WTC11 (cell line): ENCODE results near the gene GALNT9. TPM values are rescaled to one million over a fixed set of nuclear protein-coding genes. Genes with fewer than 3 reads are reported as not detected.

Source experiments
- ATAC-seq: fragments of 200-7000 bp; cut with Tn5 transposase; 2 replicates; pipeline ENCODE4 v1.10.0; 2021; ENCODE audit warnings: mild to moderate bottlenecking, moderate library complexity
- CTCF ChIA-PET: fragments of 300-600 bp; sonication (Branson Sonifier 250); formaldehyde crosslinking; loops from one replicate; lab custom pipeline; 2021; ENCODE audit warnings: antibody characterized with exemption; lab: Charles Lee
- POLR2A ChIA-PET: fragments of 350-600 bp; sonication (Branson Sonifier 250); formaldehyde crosslinking; loops from one replicate; lab custom pipeline; 2021; ENCODE audit warnings: antibody characterized with exemption; lab: Charles Lee
- DNase-seq: peaks from one replicate; pipeline ENCODE4 v3.0.0; 2021; ENCODE audit warnings: low spot score
- H3K27ac Mint-ChIP-seq: 2 replicates; pipeline ENCODE4 v1.8.0; 2021; ENCODE audit warnings: mixed read lengths
- H3K27me3 Mint-ChIP-seq: 2 replicates; pipeline ENCODE4 v1.8.0; 2021; ENCODE audit warnings: low read depth, mild to moderate bottlenecking, moderate library complexity, mixed read lengths
- H3K36me3 Mint-ChIP-seq: 2 replicates; pipeline ENCODE4 v1.8.0; 2021; ENCODE audit warnings: mixed read lengths
- H3K4me1 Mint-ChIP-seq: 2 replicates; pipeline ENCODE4 v1.8.0; 2022; ENCODE audit warnings: mixed read lengths
- H3K4me3 Mint-ChIP-seq: 2 replicates; pipeline ENCODE4 v1.8.0; 2021; ENCODE audit warnings: mild to moderate bottlenecking, moderate library complexity, mixed read lengths
- H3K9me3 Mint-ChIP-seq: 2 replicates; pipeline ENCODE4 v1.8.0; 2021; ENCODE audit warnings: mixed read lengths
- AR ChIP-seq: fragments of 250-450 bp; sonication (Bioruptor Pico); IDR thresholded peaks from 2 replicates; pipeline ENCODE4 v1.9.0; 2021; ENCODE audit warnings: mild to moderate bottlenecking
- CREM ChIP-seq: sonication (generic); formaldehyde crosslinking; IDR thresholded peaks from 2 replicates; pipeline ENCODE4 v1.8.1; 2022; ENCODE audit warnings: mild to moderate bottlenecking, missing genetic modification reagents, moderate library complexity
- FOXK1 ChIP-seq: sonication (generic); formaldehyde crosslinking; IDR thresholded peaks from 2 replicates; pipeline ENCODE4 v1.8.0; 2022; ENCODE audit warnings: mild to moderate bottlenecking, moderate library complexity, missing genetic modification reagents
- HMGA2 ChIP-seq: fragments of 250-450 bp; sonication (Bioruptor Pico); IDR thresholded peaks from 2 replicates; pipeline ENCODE4 v1.4.0; 2021; ENCODE audit warnings: mild to moderate bottlenecking, moderate library complexity
- IRF2 ChIP-seq: sonication (generic); formaldehyde crosslinking; IDR thresholded peaks from 2 replicates; pipeline ENCODE4 v1.8.0; 2022; ENCODE audit warnings: low read depth, missing genetic modification reagents, borderline replicate concordance
- JUN ChIP-seq: sonication (generic); formaldehyde crosslinking; IDR thresholded peaks from 2 replicates; pipeline ENCODE4 v1.8.0; 2023; ENCODE audit warnings: mild to moderate bottlenecking, missing genetic modification reagents
- PRDM15 ChIP-seq: sonication (generic); formaldehyde crosslinking; IDR thresholded peaks from 2 replicates; pipeline ENCODE4 v1.8.0; 2022; ENCODE audit warnings: missing genetic modification reagents
- SP1 ChIP-seq: sonication (generic); formaldehyde crosslinking; conservative IDR thresholded peaks from 2 replicates; pipeline ENCODE4 v1.8.1; 2022; ENCODE audit warnings: missing genetic modification reagents
- TCF7 ChIP-seq: sonication (generic); formaldehyde crosslinking; IDR thresholded peaks from 2 replicates; pipeline ENCODE4 v1.8.0; 2022; ENCODE audit warnings: mild to moderate bottlenecking, low read depth, missing genetic modification reagents, moderate library complexity
- TEAD4 ChIP-seq: sonication (generic); formaldehyde crosslinking; IDR thresholded peaks from 2 replicates; pipeline ENCODE4 v1.8.0; 2022; ENCODE audit warnings: mild to moderate bottlenecking, missing genetic modification reagents
- TP53 ChIP-seq: sonication (generic); formaldehyde crosslinking; IDR thresholded peaks from 2 replicates; pipeline ENCODE4 v1.8.1; 2023; ENCODE audit warnings: mild to moderate bottlenecking, missing genetic modification reagents
- ZNF138 ChIP-seq: sonication (generic); formaldehyde crosslinking; conservative IDR thresholded peaks from 2 replicates; pipeline ENCODE4 v1.8.1; 2022; ENCODE audit warnings: mild to moderate bottlenecking, moderate library complexity, missing genetic modification reagents
- ZNF671 ChIP-seq: fragments of 250-450 bp; sonication (Bioruptor Pico); IDR thresholded peaks from 2 replicates; pipeline ENCODE4 v1.8.0; 2021; ENCODE audit warnings: mild to moderate bottlenecking
- total RNA-seq: library from RNA; stranded (reverse); gene quantifications from 3 replicates; pipeline ENCODE4 v1.2.3, GENCODE V29; 2021
- TF ChIP-seq, protein P1 (sequence below): fragments of 200-600 bp; IDR thresholded peaks from 2 replicates; pipeline ENCODE4 v1.8.0; 2022; ENCODE audit warnings: antibody characterized with exemption

The GALNT9 gene
- total RNA-seq, 1 experiment from 2014 or later = 0.90 TPM

DNA sequence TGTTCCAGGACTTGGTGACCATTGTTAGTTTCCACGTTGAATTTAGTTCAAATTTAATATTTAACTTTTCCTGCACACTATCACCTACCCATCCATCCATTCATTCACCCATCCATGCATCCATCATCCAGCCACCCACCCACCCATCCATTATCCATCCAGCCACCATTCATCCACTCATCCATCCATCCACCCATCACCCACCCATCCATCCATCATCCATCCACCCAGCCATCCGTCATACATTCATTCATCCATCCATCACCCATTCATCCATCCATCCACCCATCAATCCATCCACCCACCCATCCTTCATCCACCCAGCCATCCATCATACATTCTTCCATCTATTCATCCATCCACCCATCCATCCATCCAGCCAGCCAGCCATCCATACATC, 163.3 kb downstream of the GALNT9 start (continued):
- TF ChIP-seq PRDM15 (CRISPR knock-in tag) (no peak), ZNF671 (CRISPR knock-in tag) (no peak)

DNA sequence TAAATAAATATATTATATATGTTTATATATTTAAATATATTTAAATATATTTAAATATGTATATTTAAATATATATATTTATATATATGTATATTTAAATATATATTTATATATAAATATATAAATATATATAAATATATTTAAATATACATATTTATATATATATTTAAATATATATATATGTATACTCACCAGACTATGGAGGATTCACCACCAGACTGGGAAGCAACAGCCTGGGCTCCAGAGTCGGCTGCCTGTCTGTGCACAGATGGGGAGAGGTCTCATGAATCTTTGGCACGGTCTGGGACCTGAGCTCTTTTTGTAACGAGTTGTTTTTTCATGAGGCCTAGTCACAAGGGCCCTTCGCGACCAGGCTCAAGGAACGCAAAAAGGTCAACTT, 163.8 kb downstream of the GALNT9 start:
- Mint-ChIP-seq H3K36me3 (no peaks in the 10 kb centered on the region), H3K4me3 (no peak overlapping the region), H3K4me1 (no peaks in the 10 kb centered on the region), H3K27ac (no peak overlapping the region), H3K27me3 (peaks cover 20% of the 10 kb centered on the region), H3K9me3 (peaks cover 15% of the 10 kb centered on the region)
- POLR2A ChIA-PET = no interaction called here
- ATAC-seq (no peak), DNase-seq (no peak)
- CTCF ChIA-PET = no interaction called here
- TF ChIP-seq JUN (CRISPR knock-in tag) (no peak), TEAD4 (CRISPR knock-in tag) (no peak), HMGA2 (peak; percentile 90)

- DNase-seq (no peak), ATAC-seq (no peak)
- ChIA-PET CTCF (interaction anchor here (1.3 kb wide), 1 partner anchor 24 kb away, joined by 4 read pairs; no protein-coding TSS in a partner anchor), POLR2A (no interaction called here)
- Mint-ChIP-seq H3K27me3 (peaks cover 20% of the 10 kb centered on the region), H3K4me3 (no peak overlapping the region), H3K27ac (no peak overlapping the region), H3K36me3 (no peaks in the 10 kb centered on the region), H3K4me1 (no peaks in the 10 kb centered on the region), H3K9me3 (peaks cover 15% of the 10 kb centered on the region)
- TF ChIP-seq SP1 (CRISPR knock-in tag) = no peak
- no peak for TF ChIP-seq TP53 (CRISPR knock-in tag)
- peak; percentile 57; the same call in 1 of the 2 replicates for TF ChIP-seq HMGA2
Measured at GRCh38 chr12:132164426-132164825, 165.0 kb downstream of the GALNT9 start.

DNA sequence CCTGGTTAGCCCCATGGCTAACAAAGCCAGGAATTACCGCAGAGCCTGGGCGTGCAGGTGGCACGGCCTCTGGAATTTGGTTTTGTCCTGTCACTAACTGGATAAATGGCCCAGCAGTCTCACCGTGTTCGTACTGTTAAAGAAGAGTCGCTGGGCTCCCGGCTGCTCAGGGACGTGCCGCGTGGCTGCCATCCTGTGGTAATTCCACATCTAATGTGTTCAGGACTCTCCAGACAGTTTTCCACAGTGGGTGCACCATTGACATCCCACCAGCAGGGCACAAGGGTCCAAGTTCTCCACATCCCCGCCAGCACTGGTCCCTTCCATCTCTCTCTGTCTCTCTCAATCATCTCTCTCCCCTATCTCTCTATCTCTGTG, 165.5 kb downstream of the GALNT9 start:
- DNase-seq (no peak), ATAC-seq (no peak)
- H3K4me1 Mint-ChIP-seq = no peaks in the 10 kb centered on the region
- peaks cover 15% of the 10 kb centered on the region for H3K9me3 Mint-ChIP-seq
- H3K27me3 Mint-ChIP-seq = peaks cover 20% of the 10 kb centered on the region
- ChIA-PET POLR2A (no interaction called here), CTCF (interaction anchor here (1.1 to 3.4 kb wide), 6 partner anchors 11 to 250 kb away, joined by 4 to 32 read pairs (median 14); no protein-coding TSS in a partner anchor)
- no peaks in the 10 kb centered on the region for H3K36me3 Mint-ChIP-seq
- TF ChIP-seq, protein P1, sequence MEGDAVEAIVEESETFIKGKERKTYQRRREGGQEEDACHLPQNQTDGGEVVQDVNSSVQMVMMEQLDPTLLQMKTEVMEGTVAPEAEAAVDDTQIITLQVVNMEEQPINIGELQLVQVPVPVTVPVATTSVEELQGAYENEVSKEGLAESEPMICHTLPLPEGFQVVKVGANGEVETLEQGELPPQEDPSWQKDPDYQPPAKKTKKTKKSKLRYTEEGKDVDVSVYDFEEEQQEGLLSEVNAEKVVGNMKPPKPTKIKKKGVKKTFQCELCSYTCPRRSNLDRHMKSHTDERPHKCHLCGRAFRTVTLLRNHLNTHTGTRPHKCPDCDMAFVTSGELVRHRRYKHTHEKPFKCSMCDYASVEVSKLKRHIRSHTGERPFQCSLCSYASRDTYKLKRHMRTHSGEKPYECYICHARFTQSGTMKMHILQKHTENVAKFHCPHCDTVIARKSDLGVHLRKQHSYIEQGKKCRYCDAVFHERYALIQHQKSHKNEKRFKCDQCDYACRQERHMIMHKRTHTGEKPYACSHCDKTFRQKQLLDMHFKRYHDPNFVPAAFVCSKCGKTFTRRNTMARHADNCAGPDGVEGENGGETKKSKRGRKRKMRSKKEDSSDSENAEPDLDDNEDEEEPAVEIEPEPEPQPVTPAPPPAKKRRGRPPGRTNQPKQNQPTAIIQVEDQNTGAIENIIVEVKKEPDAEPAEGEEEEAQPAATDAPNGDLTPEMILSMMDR = 0 out of 2 replicates have a peak, but pooled peaks have one; percentile 18
- TF ChIP-seq IRF2 (CRISPR knock-in tag) = no peak
- TF ChIP-seq, all 79 proteins: peak for 1
- Mint-ChIP-seq H3K4me3 (no peak overlapping the region), H3K27ac (no peak overlapping the region)

- POLR2A ChIA-PET = no interaction called here
- TF ChIP-seq AR (CRISPR knock-in tag) (no peak), ZNF138 (CRISPR knock-in tag) (no peak), HMGA2 (no peak), CREM (CRISPR knock-in tag) (no peak), TCF7 (CRISPR knock-in tag) (no peak), FOXK1 (CRISPR knock-in tag) (no peak)
- TF ChIP-seq, protein P1 = no peak
Measured at GRCh38 chr12:132163041-132163910, 166.1 kb downstream of the GALNT9 start.

More at GRCh38 chr12:132163041-132163910, 166.1 kb downstream of the GALNT9 start:
- Mint-ChIP-seq H3K36me3 (no peaks in the 10 kb centered on the region), H3K27me3 (peaks cover 20% of the 10 kb centered on the region), H3K9me3 (peaks cover 15% of the 10 kb centered on the region), H3K4me3 (no peak overlapping the region), H3K4me1 (no peaks in the 10 kb centered on the region), H3K27ac (no peak overlapping the region)
- DNase-seq (no peak), ATAC-seq (peak; percentile 40; the same call in 1 of the 2 replicates)
- CTCF ChIA-PET = interaction anchor here (0.6 to 3.4 kb wide), 10 partner anchors 10 to 251 kb away, joined by 3 to 32 read pairs (median 4); partner anchors contain the start of gene EP400
